Measurements from ENCODE around the gene CCDC172.
A peak's percentile ranks its signal among the peaks of the same experiment; 100 is the strongest.

Gene CCDC172

GRCh38 chr10:116324227-116324950 is at the start of gene CCDC172:
TSS of gene CCDC172 (plus strand) at chr10:116324448. CDS start at chr10:116325012, 564 bp downstream.
- DNase-seq, result no peak

- DNase-seq, result no peak
Observed at GRCh38 chr10:116276981-116277380, 47.3 kb upstream of the CCDC172 start.

DNA sequence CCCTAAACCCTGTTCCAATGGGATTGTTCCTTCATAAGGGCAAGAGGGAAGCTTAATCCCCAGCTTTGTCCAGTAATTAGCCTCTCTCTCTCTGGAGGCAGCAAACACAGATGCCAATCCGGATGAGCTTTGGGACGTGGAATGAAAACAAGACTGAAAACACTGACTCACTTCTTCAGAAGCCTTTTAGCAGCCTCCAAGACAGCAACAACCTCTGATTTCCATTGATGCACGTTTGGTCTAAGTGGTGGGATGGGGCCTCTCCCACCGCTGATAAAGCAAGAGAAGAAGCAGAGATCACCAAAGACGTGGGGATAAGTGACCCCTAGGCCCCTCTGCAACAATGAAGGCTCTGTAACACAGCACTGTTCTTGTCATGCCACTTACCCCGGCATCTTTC is 45.4 kb upstream of the CCDC172 start:
- DNase-seq, result no peak

DNA sequence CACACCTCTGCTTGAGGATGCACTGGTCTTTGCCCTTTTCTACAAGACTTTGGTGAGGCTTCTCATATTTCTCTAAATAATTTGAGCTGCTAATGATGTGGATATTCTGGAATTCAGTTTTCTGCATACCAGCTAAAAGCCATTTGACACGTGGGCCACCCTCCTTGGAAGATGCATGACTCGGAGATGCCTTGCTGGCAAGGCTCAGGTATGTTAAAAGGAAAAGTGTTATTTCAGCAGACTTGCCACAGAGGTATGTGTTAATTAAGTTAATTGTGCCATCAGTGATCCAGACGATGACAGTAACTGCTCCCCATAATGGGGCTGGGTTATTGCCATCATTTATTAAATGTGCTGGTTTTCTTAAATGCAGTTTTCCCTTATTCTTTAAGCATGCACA is 42.5 kb upstream of the CCDC172 start:
- DNase-seq, result no peak

DNA sequence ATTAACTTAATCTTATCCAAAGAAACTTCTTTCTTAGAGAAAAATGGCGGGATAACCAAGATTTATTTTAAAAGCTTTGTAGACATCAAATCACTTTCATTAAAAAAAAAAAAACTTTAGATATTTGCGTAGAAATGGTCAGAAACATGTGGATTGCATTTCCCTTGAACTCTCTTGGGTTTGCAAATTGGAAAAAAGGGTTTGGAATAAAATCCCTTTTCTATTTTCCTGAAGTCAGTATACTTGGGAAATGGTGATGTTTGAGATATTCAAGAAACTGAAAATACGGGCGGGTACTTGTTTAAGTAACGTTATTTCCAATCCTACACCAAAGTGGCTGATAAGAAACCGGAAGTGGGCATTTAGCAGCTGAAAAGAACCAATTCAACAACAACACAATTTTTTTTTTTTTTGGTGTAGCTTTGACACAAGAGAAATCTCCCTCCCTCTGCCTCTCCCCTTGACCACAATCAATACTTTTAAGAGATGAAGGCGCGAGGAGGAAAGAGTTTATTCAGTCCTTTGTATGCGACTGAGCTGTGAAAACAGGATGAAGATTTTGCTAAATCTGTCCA is 37.5 kb upstream of the CCDC172 start:
- DNase-seq, result no peak

- DNase-seq, result peak; percentile 37
Observed at GRCh38 chr10:116287906-116288501, 36.2 kb upstream of the CCDC172 start.

DNA sequence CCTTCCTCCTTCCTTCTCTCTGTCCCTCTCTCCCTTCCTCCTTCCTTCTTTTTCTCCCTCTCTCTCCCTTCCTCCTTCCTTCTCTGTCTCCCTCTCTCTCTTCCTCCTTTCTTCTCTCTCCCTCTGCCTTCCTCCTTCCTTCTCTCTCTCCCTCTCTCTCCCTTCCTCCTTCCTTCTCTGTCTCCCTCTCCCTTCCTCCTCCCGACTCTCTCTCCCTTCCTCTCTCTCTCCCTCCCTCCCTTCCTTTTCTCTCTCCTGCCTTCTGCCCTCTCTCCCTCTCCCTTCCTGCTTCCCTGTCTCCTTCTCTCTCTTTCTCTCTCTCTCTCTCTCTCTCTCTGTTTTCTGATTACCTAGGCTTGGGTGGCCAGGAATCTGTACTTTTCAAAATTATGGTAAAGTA is 34.6 kb upstream of the CCDC172 start:
- DNase-seq, result no peak

GRCh38 chr10:116292493-116292892 is 31.8 kb upstream of the CCDC172 start:
- no peak for DNase-seq

GRCh38 chr10:116296291-116296721 is 27.9 kb upstream of the CCDC172 start:
- DNase-seq, result no peak

GRCh38 chr10:116298586-116298985 is 25.7 kb upstream of the CCDC172 start:
- no peak for DNase-seq

GRCh38 chr10:116300542-116300941 is 23.7 kb upstream of the CCDC172 start:
- no peak for DNase-seq

GRCh38 chr10:116304923-116305322 is 19.3 kb upstream of the CCDC172 start:
- no peak for DNase-seq

GRCh38 chr10:116306847-116307246 is 17.4 kb upstream of the CCDC172 start:
- no peak for DNase-seq

DNA sequence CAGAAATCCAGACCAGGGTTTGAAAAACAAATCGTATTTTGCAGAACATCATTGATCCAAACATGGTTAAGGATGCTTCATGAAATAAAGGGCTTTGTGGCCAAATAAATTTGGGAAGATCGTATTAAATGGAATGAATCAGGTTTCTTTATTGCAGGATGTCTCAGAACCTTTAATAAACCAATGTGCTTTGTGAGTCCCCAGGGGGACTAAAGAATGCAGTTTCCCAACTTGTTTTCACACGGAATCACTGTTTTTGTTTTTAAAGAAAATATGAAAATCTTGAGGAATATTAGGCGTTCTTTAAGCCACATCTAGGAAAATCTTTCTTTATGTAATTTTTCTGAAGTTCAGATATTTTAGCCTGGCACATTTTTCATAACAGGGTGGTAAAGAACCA is 16.8 kb upstream of the CCDC172 start:
- DNase-seq, result no peak

- no peak for DNase-seq
Observed at GRCh38 chr10:116311016-116311415, 13.2 kb upstream of the CCDC172 start.

DNA sequence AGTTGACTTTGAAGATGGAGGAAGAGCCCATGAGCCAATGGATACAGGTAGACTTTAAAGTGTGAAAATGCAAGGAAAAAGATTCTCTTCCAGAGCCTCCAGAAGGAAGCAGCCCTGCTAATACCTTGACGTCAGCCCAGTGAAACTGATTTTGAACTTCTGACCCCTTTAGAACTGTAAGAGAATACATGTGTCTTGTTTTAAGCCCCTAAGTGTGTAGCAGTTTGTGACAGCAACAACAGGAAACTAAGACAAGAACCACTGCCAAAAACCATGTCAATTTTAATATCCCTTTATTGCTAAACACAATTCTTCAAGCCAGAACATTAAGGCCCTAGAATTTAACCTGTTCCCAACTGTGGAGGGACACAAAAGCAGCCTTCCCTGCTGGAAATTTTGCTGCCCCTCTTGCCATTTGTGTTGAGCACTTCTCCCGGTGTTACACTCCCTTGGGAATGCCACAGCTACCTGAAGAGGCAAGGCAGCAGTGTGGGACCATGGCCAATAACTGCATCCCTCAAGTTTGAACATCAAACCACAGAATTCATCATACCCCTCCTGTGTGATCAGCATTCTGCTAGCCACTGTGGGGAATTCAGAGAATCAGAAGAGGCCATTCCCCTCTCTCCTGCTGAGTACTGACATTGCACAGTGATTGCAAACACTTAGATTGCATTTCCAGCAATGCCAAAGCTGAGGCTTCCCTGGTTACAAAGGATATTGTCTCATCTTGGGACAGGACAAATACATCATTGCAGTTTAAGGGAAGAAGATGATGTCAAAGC is 12.3 kb upstream of the CCDC172 start:
- DNase-seq, result no peak

GRCh38 chr10:116312548-116312947 is 11.7 kb upstream of the CCDC172 start:
- DNase-seq, result no peak

DNA sequence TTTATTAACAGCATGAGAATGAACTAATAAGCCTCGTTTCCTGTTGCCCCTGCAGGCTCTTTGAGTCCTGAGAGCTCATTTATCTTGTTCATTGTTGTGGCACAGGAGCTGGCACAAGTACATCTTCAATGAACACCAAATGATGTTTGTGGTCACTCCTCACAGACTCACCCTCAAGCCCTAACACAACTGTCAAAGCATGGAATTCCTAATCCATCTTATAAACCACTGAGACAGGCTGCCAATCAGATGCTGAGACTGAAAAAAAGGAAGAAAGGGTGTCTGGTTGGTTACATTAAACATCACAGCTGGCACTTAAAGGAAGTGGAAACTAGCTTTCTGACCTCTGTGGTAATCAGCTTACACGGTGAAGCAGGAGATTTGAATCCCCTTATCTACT is 7.7 kb upstream of the CCDC172 start:
- DNase-seq, result no peak

- DNase-seq, result no peak
Observed at GRCh38 chr10:116324951-116325635, 845 bp downstream of the CCDC172 start.

- no peak for DNase-seq
Observed at GRCh38 chr10:116325987-116326386, 1.7 kb downstream of the CCDC172 start.

GRCh38 chr10:116329153-116329552 is 4.9 kb downstream of the CCDC172 start:
- DNase-seq, result no peak

DNA sequence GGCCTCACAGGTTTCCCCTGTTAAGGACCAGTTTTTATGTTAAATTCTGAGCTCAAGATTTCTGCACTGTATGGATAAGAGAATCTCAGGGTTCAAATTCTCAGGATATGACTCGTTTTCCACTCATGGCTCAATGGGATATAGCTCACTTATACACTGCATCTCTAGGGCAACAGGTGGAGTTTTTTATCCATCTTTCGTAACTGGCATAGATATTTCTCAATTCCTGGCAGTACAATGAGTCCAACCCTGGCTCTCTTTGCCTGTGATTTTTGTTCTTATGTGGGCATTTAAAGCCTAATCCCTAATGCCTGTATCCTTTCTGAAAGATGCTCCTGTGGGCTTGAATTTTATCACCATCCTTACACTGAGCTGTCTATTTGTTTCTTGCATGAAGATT is 7.6 kb downstream of the CCDC172 start:
- DNase-seq, result no peak

- no peak for DNase-seq
Observed at GRCh38 chr10:116336866-116337265, 12.6 kb downstream of the CCDC172 start.

Measured in activated CD4-positive, alpha-beta T cell treated with anti-CD3 and anti-CD28 coated beads, Interleukin-10, Interleukin-2, amounts not matched to agents 100 ng/mL and 50 ng/mL, durations not matched to agents 16 hours and 8 hours (primary cell).